Sigmoid colon (tissue), 7 donors: Measurements from ENCODE around the gene PHKB. TPM values are rescaled to one million over a fixed set of nuclear protein-coding genes. Genes with fewer than 3 reads are reported as not detected.
"Not testable (repeated sequence)": the region's sequence is repeated elsewhere in the genome, so short reads cannot be mapped to it uniquely, and the experiment has no call there.

Source experiments
- DNase-seq: peaks from one replicate; pipeline ENCODE4 v3.0.0-alpha.2; 2019
- H3K27ac ChIP-seq, 4 donors: fragments of 200-600 bp; sonication (generic); one replicate each; pipeline ENCODE4 v1.5.1; 2016 to 2019; ENCODE audit warnings: mild to moderate bottlenecking in 1 of 4
- H3K27me3 ChIP-seq, 3 donors: fragments of 200-600 bp; sonication (generic); one replicate each; pipeline ENCODE4 v1.5.1; 2019; ENCODE audit warnings: mild to moderate bottlenecking in 1 of 3
- H3K36me3 ChIP-seq, 4 donors: fragments of 200-600 bp; sonication (generic); one replicate each; pipeline ENCODE4 v1.5.1; 2016 to 2019
- H3K4me1 ChIP-seq, 4 donors: fragments of 200-600 bp; sonication (generic); one replicate each; pipeline ENCODE4 v1.5.1; 2017 to 2019
- H3K4me3 ChIP-seq, 4 donors: fragments of 200-600 bp; sonication (generic); one replicate each; pipeline ENCODE4 v1.5.1; 2017 to 2019; ENCODE audit warnings: mild to moderate bottlenecking in 2 of 4, moderate library complexity in 1 of 4
- H3K9me3 ChIP-seq, 4 donors: fragments of 200-600 bp in 3 of 4; sonication (generic) in 3 of 4; one replicate each; pipeline versions ENCODE4 v1.5.1 to v1.6.1; 2013 to 2019
- EP300 ChIP-seq, 4 donors: sonication (generic); formaldehyde crosslinking; IDR thresholded peaks; one replicate each; pipeline ENCODE4 v1.6.1; 2017; ENCODE audit warnings: antibody characterized with exemption in 4 of 4
- POLR2A ChIP-seq, 2 donors: fragments of 450-650 bp; IDR thresholded peaks; one replicate each; pipeline ENCODE4 v1.6.1; 2016; ENCODE audit warnings: antibody characterized with exemption in 2 of 2, mild to moderate bottlenecking in 2 of 2, moderate library complexity in 2 of 2
- POLR2AphosphoS5 ChIP-seq, 4 donors: sonication (generic); formaldehyde crosslinking; IDR thresholded peaks; one replicate each; pipeline ENCODE4 v1.6.1; 2017; ENCODE audit warnings: antibody characterized with exemption in 4 of 4
- WGBS, 2 donors: extraction: QIAGEN DNeasy Blood & Tissue Kit; methylation state at CpG; one replicate each; pipeline ENCODE4 v1.1.7; 2013; 5-methylcytosine and 5-hydroxymethylcytosine counted together
- intact Hi-C: fragments of 100-400 bp; cut with DNase I; formaldehyde crosslinking; loops from one replicate; pipeline ENCODE4 v1.15.1; 2023
- polyA plus RNA-seq, 3 donors: library from polyadenylated mRNA; stranded (reverse); fragments of 200-250 nt; gene quantifications; one replicate each; pipeline ENCODE4 v1.2.3, GENCODE V29; 2013
- total RNA-seq, 4 donors: library from RNA; depleted of rRNA; stranded (reverse); fragments of >200 nt; gene quantifications; one replicate each; pipeline ENCODE4 v1.1.0, GENCODE V29; 2016
- TF ChIP-seq, protein P1 (sequence below), 4 experiments: fragments of 450-650 bp in 3 of 4; fragments of 200-600 bp in 1 of 4; IDR thresholded peaks; one replicate each; pipeline ENCODE4 v1.5.1; 2016 to 2019; ENCODE audit warnings: antibody characterized with exemption in 4 of 4, mild to moderate bottlenecking in 3 of 4, moderate library complexity in 2 of 4
- donor health status: healthy with polysubstance abuse.
- donor health status: Bipolar disorder and iron deficiency.
- donor health status: healthy.

The PHKB gene
- total and polyA plus RNA-seq, 7 donors, result 24.6 to 95.6 (median 60.5) TPM

DNA sequence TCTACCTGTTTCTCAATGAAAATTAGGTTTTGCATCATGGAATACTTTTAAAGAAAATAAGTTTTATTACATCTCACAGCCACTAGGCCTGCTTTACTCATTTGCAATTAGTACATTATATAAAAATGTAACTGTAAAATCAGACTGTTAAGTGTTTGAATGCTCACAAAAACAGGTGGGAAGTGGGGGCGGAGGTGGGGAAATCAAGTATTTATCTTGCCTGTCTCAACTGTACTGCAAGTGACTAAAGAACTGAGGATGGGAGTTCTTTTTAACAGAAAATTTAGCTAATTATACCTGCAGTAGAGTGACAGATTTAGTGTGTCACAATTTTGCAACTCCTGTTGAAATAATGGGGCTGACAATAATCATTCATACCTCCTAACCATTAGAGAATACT is 34.3 kb upstream of the PHKB start:
- intact Hi-C loops, result no loop called here
- no peak overlapping the region for H3K27ac ChIP-seq
- H3K4me3 ChIP-seq, result no peak overlapping the region
- H3K4me1 ChIP-seq, result no peaks in the 10 kb centered on the region
- WGBS, 2 donors, result 98 to 99% methylated on average over 1 of the region's 1 CpG
- peaks cover 0 to 44% (median 9%) of the 10 kb centered on the region in 4 donors for H3K36me3 ChIP-seq
- no peaks in the 10 kb centered on the region for H3K9me3 ChIP-seq
- no peak for DNase-seq
- H3K27me3 ChIP-seq, result no peaks in the 10 kb centered on the region
- no peak for TF ChIP-seq EP300 (IDR thresholded peaks at IDR 0.05)
- TF ChIP-seq POLR2AphosphoS5 (IDR thresholded peaks at IDR 0.05), result no peak
- TF ChIP-seq, protein P1, sequence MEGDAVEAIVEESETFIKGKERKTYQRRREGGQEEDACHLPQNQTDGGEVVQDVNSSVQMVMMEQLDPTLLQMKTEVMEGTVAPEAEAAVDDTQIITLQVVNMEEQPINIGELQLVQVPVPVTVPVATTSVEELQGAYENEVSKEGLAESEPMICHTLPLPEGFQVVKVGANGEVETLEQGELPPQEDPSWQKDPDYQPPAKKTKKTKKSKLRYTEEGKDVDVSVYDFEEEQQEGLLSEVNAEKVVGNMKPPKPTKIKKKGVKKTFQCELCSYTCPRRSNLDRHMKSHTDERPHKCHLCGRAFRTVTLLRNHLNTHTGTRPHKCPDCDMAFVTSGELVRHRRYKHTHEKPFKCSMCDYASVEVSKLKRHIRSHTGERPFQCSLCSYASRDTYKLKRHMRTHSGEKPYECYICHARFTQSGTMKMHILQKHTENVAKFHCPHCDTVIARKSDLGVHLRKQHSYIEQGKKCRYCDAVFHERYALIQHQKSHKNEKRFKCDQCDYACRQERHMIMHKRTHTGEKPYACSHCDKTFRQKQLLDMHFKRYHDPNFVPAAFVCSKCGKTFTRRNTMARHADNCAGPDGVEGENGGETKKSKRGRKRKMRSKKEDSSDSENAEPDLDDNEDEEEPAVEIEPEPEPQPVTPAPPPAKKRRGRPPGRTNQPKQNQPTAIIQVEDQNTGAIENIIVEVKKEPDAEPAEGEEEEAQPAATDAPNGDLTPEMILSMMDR (IDR thresholded peaks at IDR 0.05), result no peak
- TF ChIP-seq POLR2A (IDR thresholded peaks at IDR 0.05), result no peak

DNA sequence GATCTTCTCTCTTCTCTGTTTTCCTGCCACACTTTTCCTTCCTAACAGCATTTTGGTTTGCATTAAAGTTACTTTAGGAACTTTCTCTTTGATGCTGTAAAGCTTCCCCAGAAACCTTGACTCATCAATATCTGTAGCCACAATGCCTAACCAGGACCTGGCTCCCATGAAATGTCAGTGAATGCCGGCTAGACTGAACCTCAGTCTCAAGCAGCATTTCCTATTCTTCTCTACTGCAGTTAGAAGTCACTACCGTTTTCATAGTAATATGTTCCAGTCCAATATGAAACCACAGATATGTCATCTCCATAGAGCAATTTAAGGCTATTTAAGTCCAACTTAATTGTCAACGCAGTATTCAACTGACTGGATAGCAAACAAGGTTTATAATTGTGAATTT is 29.2 kb upstream of the PHKB start:
- no peaks in the 10 kb centered on the region for H3K4me1 ChIP-seq
- H3K27me3 ChIP-seq, result no peaks in the 10 kb centered on the region
- peaks cover 0 to 17% (median 4%) of the 10 kb centered on the region in 4 donors for H3K36me3 ChIP-seq
- no peaks in the 10 kb centered on the region for H3K9me3 ChIP-seq
- H3K4me3 ChIP-seq, result no peak overlapping the region
- intact Hi-C loops, result no loop called here
- WGBS, 2 donors, result 90 to 94% methylated on average over 3 of the region's 3 CpGs
- no peak overlapping the region for H3K27ac ChIP-seq
- DNase-seq, result no peak
- TF ChIP-seq, protein P1 (IDR thresholded peaks at IDR 0.05), result no peak
- TF ChIP-seq EP300 (IDR thresholded peaks at IDR 0.05) (no peak), POLR2AphosphoS5 (IDR thresholded peaks at IDR 0.05) (no peak), POLR2A (IDR thresholded peaks at IDR 0.05) (no peak)

- H3K9me3 ChIP-seq, H3K4me1 ChIP-seq, DNase-seq, H3K36me3 ChIP-seq, H3K27me3 ChIP-seq, H3K27ac ChIP-seq, H3K4me3 ChIP-seq, intact Hi-C loops: not testable (repeated sequence)
- 86 to 91% methylated on average over 2 of the region's 2 CpGs for WGBS, 2 donors
These were observed 26.9 kb upstream of the PHKB start for GRCh38 chr16:47434274-47434673.

DNA sequence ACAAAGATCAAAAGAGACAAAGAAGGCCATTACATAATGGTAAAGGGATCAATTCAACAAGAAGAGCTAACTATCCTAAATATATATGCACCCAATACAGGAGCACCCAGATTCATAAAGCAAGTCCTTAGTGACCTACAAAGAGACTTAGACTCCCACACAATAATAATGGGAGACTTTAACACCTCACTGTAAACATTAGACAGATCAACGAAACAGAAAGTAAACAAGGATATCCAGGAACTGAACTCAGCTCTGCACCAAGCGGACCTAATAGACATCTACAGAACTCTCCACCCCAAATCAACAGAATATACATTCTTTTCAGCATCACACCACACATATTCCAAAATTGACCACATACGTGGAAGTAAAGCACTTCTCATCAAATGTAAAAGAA is 21.1 kb upstream of the PHKB start:
- H3K4me1 ChIP-seq, intact Hi-C loops, H3K9me3 ChIP-seq: not testable (repeated sequence)

DNA sequence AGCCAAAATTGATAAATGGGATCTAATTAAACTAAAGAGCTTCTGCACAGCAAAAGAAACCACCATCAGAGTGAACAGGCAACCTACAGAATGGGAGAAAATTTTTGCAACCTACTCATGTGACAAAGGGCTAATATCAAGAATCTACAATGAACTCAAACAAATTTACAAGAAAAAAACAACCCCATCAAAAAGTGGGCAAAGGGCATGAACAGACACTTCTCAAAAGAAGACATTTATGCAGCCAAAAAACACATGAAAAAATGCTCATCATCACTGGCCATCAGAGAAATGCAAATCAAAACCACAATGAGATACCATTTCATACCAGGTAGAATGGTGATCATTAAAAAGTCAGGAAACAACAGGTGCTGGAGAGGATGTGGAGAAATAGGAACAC is 18.2 kb upstream of the PHKB start:
- H3K9me3 ChIP-seq, H3K27ac ChIP-seq, intact Hi-C loops, H3K27me3 ChIP-seq, H3K4me3 ChIP-seq, H3K4me1 ChIP-seq, DNase-seq: not testable (repeated sequence)
- H3K36me3 ChIP-seq, result peaks cover 0 to 23% (median 0%) of the 10 kb centered on the region in 4 donors

More for the DNA sequence above, 21.1 kb upstream of the PHKB start:
- not testable (repeated sequence) for DNase-seq, H3K27ac ChIP-seq, H3K27me3 ChIP-seq, H3K4me3 ChIP-seq
- WGBS, 2 donors, result 89 to 91% methylated on average over 3 of the region's 3 CpGs
- H3K36me3 ChIP-seq, result peaks cover 0 to 11% (median 0%) of the 10 kb centered on the region in 4 donors

DNA sequence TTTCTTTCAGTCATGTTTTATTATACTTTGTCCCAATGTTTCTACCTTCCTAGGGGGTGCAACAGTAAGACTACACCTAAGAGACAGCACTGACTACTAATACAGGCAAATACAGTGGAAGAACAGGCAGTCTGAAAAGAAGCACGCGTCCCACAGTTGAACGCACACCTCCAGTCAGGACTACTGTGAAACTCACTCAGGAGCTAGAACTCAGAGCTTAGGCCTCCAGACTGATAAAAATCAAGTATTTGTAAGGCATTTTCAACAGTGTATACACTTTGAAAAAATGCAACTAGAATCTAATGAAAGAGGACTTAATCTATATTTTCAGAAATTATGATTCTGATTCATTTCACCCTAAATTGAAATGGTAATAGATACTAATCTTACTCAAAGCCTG is 14.7 kb upstream of the PHKB start:
- H3K27ac ChIP-seq, result no peak overlapping the region
- H3K4me3 ChIP-seq, result no peak overlapping the region
- no peaks in the 10 kb centered on the region for H3K4me1 ChIP-seq
- no peaks in the 10 kb centered on the region for H3K9me3 ChIP-seq
- DNase-seq, result no peak
- H3K27me3 ChIP-seq, result no peaks in the 10 kb centered on the region
- intact Hi-C loops, result no loop called here
- TF ChIP-seq POLR2AphosphoS5 (IDR thresholded peaks at IDR 0.05), result no peak
- 97 to 98% methylated on average over 3 of the region's 3 CpGs for WGBS, 2 donors
- peaks cover 0 to 47% (median 5%) of the 10 kb centered on the region in 4 donors for H3K36me3 ChIP-seq

GRCh38 chr16:47448830-47449575 is 12.1 kb upstream of the PHKB start:
- intact Hi-C loops, result no loop called here
- H3K27ac ChIP-seq, result no peak overlapping the region
- WGBS, 2 donors, result 27 to 80% methylated on average over 3 of the region's 3 CpGs
- peaks cover 0 to 66% (median 19%) of the 10 kb centered on the region in 4 donors for H3K36me3 ChIP-seq
- H3K4me3 ChIP-seq, result no peak overlapping the region
- no peaks in the 10 kb centered on the region for H3K27me3 ChIP-seq
- H3K4me1 ChIP-seq, result no peaks in the 10 kb centered on the region
- H3K9me3 ChIP-seq, result no peaks in the 10 kb centered on the region
- DNase-seq, result no peak
- TF ChIP-seq, protein P1 (IDR thresholded peaks at IDR 0.05), result no peak
- TF ChIP-seq EP300 (IDR thresholded peaks at IDR 0.05) (no peak), POLR2A (IDR thresholded peaks at IDR 0.05) (no peak), POLR2AphosphoS5 (IDR thresholded peaks at IDR 0.05) (no peak)
